Prostate gland (tissue), 2 donors: ENCODE data around the gene TBC1D9B.

Experiments
- POLR2A ChIP-seq: fragments of 450-650 bp; IDR thresholded peaks from one replicate; pipeline ENCODE4 v1.6.1; 2016; ENCODE audit warnings: antibody characterized with exemption, mild to moderate bottlenecking
- POLR2AphosphoS5 ChIP-seq: sonication (generic); formaldehyde crosslinking; IDR thresholded peaks from one replicate; pipeline ENCODE4 v1.6.1; 2017; ENCODE audit warnings: antibody characterized with exemption
- TF ChIP-seq, protein P1 (sequence below), 4 experiments: fragments of 200-600 bp in 2 of 4; fragments of 450-650 bp in 2 of 4; sonication (generic) in 2 of 4; IDR thresholded peaks; 1 replicate in 3 of 4; 2 replicates in 1 of 4; pipeline ENCODE4 v1.5.1; 2016 to 2019; ENCODE audit warnings: antibody characterized with exemption in 4 of 4, mild to moderate bottlenecking in 2 of 4, moderate library complexity in 2 of 4

DNA sequence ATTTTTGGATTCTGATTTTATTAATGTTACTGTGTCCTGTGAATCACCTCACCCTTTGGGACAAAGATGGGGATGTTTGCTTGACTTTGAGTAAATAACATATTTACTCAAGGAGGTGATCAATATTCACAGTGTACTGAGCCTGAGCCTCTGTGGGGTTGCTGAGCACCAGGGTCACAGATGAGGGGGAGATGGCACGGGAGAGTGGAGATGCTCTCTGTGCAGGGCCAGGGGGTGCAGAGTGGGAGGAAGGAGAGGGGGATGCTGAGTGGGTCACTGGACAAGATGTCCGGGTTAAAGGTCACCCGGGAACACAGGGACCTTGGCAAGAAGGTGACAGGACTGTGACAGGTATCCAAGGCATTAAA, 83.0 kb downstream of the TBC1D9B start:
- TF ChIP-seq, protein P1, sequence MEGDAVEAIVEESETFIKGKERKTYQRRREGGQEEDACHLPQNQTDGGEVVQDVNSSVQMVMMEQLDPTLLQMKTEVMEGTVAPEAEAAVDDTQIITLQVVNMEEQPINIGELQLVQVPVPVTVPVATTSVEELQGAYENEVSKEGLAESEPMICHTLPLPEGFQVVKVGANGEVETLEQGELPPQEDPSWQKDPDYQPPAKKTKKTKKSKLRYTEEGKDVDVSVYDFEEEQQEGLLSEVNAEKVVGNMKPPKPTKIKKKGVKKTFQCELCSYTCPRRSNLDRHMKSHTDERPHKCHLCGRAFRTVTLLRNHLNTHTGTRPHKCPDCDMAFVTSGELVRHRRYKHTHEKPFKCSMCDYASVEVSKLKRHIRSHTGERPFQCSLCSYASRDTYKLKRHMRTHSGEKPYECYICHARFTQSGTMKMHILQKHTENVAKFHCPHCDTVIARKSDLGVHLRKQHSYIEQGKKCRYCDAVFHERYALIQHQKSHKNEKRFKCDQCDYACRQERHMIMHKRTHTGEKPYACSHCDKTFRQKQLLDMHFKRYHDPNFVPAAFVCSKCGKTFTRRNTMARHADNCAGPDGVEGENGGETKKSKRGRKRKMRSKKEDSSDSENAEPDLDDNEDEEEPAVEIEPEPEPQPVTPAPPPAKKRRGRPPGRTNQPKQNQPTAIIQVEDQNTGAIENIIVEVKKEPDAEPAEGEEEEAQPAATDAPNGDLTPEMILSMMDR (IDR thresholded peaks at IDR 0.05), result no peak
- TF ChIP-seq POLR2AphosphoS5, result no peak
- TF ChIP-seq POLR2A, result no peak
